GM18508 (cell line): ENCODE results near the gene LNX2.
A peak's percentile ranks its signal among the peaks of the same experiment; 100 is the strongest.

Experiments
- ATAC-seq: cut with Tn5 transposase; IDR thresholded peaks from one replicate; pipeline ENCODE4 v1.9.1; 2021; ENCODE audit warnings: moderate number of reproducible peaks; ENCODE audit not compliant: insufficient read depth, unreplicated experiment

The LNX2 gene

GRCh38 chr13:27617881-27618321 lies 2.4 kb downstream of the LNX2 start:
- no peak for ATAC-seq

DNA sequence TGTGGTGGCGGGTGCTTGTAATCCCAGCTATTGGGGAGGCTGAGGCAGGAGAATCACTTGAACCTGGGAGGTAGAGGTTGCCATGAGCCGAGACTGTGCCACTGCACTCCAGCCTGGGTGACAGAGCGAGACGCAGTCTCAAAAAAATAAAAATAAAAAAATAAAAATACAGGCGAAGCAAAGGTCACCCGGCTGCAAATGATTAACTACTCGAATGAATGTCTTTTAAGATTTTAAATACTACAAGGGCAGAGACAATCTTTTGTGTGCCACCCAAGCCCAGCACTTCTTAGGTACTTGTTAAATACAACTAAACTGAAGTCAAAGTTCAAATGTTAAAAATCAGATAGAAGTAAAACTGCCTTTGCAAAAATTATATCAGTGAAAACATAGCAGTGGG lies 6.7 kb downstream of the LNX2 start:
- ATAC-seq: no peak

DNA sequence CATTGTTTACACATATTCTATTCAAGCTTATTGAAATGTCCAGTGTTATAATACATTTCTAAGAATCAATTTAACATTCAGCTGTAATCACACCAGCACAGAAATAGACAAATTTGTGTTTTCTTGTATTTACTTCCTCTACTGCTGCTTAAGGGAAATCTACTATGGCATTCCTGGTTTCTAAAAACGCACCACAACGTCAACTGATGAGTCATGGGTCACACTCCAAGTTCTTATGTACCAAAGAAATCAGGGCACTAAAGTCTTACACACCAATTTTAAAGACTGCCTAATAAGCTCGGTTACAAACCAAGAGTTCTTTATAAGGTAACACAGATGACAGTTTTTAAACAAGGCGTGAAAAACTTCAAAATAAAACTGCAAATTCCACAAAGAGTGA lies 13.2 kb downstream of the LNX2 start:
- no peak for ATAC-seq

GRCh38 chr13:27605610-27606200 lies 14.6 kb downstream of the LNX2 start:
- no peak for ATAC-seq

DNA sequence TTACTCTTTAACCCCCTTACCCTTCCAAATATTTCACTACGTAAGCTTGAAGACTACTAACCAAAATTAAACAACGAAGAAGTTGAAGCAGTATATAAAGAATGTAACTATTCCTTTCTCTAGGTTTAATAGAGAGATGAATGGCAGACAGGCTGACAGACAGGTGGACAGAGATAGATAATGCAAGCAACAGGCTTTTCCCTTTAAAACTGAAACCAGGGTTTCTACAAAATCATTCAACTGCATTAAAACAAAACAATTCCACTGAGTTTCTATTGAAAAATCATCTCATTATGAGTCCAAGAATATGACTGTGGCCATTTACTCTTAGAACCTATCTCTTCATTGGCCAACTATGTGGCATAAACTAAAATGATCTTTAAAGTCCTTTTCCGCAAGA lies 15.2 kb downstream of the LNX2 start:
- ATAC-seq: no peak

DNA sequence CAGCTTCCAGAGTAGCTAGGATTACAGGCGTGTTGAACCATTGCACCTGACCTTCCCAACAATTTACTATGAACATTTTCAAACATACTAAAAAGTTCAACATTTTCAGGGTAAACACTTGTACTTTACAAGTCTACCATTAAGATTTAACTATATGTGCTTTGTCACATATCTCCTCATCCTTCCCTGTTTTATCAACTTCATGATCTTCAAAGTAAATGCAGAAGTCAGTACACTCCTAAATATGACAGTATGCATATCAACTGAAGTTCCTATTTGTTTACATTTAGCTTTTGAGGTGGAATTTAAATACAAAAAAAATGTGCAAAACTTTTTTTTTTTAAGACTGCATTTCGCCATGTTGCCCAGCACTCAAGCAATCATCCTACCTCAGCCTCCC lies 18.5 kb downstream of the LNX2 start:
- ATAC-seq: no peak

GRCh38 chr13:27601208-27601607 lies 19.1 kb downstream of the LNX2 start:
- no peak for ATAC-seq

- no peak for ATAC-seq
Observed at GRCh38 chr13:27600711-27601110, 19.6 kb downstream of the LNX2 start.

GRCh38 chr13:27599845-27600553 lies 20.3 kb downstream of the LNX2 start:
- no peak for ATAC-seq

DNA sequence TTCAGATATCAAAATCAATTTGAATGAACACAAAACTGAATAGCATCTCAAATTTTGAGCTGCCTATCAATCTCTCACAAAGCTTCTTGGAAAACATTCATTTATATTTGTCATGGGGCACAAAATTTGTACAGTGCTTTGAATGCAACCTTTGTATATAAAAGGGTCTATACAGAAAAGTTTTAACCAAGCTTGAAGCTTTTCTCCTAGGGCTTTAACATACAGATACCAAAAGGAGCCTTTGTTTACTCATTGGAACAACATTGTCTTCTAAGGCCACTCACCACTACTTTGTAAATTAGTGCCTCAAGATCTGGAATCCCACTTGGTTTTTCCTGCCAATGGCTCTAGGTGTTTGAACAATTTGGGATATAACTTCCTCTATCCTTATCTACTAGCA lies 21.2 kb downstream of the LNX2 start:
- no peak for ATAC-seq

- no peak for ATAC-seq
Observed at GRCh38 chr13:27595055-27595811, 25.1 kb downstream of the LNX2 start.

DNA sequence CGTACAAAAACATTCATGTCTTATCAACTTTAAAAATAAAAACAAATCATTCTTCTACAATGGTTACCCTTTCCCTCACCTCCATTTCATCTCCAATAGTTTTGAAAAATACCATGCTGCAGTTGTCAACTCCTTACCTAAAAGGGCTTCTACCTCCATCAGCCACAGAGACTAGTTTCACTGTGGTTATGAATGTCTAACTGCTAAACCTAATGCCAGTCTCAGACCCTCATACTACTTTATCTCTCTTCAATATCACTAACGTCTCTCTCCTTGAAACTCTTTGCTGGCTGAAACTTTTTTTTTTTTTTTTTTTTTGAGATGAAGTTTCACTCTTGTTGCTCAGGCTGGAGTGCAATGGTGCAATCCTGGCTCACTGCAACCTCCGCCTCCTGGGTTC lies 27.1 kb downstream of the LNX2 start:
- peak; percentile 57 for ATAC-seq

- no peak for ATAC-seq
Observed at GRCh38 chr13:27592865-27593264, 27.5 kb downstream of the LNX2 start.

GRCh38 chr13:27588405-27588804 lies 31.9 kb downstream of the LNX2 start:
- no peak for ATAC-seq

DNA sequence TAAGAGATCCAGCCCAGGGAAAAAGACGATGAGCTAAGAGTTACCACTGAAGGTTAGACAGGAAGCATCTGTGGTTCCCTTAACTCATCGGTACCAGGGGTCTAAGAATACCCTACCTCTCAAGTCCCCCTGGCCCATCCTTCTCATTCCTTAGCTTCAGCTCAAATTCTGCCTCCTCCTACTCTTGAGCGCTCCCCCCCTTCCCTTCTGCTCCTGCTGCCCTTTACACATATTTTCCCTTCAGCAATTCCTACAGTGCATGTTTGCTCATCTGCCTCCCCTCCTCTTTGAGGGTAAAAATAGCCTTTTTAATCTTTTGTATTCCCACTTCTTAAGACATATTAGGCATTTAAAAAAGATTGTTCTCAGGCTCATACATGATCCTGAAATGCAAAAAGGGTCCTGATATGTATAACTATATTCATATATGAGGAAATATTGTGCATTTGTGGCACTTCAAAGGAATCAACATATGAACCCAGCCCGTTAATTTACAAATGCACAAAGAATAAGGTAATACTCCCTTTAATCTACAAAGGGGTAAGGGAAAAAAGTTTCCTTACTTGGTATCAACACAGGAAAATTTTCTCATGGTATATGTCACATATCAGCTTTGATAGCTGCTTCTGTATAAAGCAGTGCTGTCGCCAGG lies 33.1 kb downstream of the LNX2 start:
- ATAC-seq: no peak

DNA sequence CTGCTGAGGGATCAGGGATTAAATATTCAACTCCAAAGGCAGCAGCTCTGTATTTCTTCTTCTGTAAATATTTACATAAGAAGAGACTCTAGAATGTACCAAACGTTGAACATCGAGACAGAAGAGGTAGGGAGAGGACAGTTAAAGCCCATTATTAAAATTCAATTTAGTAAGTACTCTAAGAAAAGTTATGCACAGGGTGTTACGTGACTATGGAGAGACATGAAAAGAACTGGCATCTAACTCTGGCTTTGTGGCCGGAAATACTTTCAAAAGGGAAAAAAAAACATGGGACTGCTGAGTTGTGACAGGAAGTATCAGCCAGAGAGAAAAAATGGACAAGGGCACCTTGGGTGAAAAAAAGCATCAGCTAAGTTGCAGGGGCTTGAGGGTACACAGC lies 36.7 kb downstream of the LNX2 start:
- no peak for ATAC-seq

GRCh38 chr13:27578121-27579030 lies 42.0 kb downstream of the LNX2 start:
- ATAC-seq: no peak

DNA sequence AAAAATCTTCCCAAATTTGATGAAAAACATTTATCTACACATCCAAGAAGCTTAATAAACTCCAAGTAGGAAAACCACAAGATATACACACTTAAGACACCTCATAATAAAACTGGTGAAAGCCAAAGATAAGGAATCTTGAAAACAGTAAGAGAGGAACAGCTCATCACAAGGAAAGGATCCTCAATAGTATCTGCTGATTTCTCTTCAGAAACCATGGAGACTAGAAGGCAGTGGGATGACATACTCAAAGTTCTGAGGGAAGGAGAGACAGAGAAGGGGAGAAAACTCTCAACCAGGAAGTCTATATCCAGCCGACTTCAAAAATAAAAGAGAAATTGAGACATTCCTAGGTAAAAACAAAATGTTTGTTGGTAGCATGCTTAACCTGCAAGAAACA lies 45.7 kb downstream of the LNX2 start:
- no peak for ATAC-seq

GRCh38 chr13:27573265-27573664 lies 47.1 kb downstream of the LNX2 start:
- no peak for ATAC-seq
